NCI-H82 treated with DMSO at 0.1 percent for 48 hours (cell line): ENCODE data around the gene EFL1.
"Not testable (repeated sequence)": the region's sequence is repeated elsewhere in the genome, so short reads cannot be mapped to it uniquely, and the experiment has no call there.

Experiments
- DNase-seq: peaks from one replicate; lab custom pipeline; 2025; ENCODE audit not compliant: unreplicated experiment; lab: John Stamatoyannopoulos, UW

EFL1 gene

DNA sequence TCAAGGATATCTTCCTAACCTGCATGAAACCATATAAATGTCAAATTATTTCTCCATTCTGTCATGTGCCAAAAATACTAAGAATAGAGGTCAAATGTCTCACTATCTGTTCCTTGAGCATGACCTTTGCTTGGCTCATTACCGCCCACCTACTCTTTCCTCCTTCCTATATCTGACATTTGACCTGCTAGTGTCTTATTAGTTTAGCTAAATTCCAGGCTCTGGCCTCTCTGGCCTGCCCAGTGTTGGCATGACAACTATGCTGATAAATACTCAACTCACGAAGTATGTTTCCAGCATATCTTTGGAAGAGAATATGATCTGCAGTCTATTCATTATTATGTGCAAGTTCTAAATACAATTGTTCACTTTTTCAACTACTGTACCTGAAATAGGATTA lies 58.0 kb downstream of the EFL1 start:
- DNase-seq, result not testable (repeated sequence)

DNA sequence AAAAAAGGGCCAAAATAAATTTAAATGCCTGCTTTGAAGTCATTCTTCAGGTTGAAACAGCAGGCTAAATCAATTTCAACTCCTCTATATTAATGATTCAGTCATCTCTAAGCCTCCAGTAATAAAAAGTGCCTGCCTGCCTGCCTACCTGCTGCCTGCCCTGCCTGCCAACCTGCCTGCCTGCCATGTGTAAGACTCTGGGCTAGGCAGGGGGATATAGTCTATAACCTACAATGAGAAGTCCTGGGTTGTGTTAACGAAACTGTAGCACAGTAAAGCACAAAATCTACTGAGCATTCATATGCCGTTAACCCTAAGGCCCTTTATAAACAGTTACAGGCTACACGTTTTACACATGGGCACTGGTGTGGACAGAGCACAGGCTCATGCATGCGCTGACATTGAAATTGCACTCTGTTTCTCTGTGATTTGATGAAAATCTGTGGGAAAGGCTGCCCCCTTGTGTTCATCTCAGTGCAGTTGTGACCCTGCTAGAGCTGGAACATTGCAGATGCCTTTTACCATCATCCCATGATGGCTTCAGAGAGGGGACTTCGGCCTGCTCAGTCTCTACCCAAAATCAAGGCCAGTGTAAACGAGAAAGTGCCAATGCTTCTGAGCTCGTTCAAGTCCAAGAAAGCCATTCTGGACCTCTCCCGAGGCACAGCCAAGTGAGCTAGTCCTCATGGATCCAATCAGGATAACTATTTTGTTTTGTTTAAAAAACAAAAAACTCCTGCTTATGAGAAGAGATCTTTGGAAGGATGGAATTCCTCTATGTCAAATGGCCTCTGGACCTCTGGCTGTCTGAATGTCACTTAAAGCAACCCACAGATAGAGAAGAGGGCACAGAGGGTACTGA lies 64.6 kb downstream of the EFL1 start:
- DNase-seq, result peak; percentile 36

DNA sequence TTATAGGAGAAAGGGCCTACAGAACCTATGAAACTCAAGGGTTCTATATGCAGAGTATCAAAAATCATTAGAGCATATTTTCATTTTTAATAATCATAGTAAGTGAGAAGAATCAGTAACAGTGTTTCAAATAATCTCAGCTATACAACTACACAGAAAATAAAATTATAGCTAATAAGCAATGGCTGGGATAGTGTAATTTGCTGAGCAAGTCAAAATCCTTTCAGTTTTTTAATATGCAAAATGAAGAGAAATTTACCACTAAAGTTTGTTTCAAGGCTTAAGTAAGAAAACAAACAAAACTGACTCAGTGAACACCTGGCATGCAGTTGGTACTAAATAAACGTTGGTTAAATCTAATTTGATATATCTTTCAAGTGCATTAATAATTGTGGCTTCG lies 66.2 kb downstream of the EFL1 start:
- no peak for DNase-seq

DNA sequence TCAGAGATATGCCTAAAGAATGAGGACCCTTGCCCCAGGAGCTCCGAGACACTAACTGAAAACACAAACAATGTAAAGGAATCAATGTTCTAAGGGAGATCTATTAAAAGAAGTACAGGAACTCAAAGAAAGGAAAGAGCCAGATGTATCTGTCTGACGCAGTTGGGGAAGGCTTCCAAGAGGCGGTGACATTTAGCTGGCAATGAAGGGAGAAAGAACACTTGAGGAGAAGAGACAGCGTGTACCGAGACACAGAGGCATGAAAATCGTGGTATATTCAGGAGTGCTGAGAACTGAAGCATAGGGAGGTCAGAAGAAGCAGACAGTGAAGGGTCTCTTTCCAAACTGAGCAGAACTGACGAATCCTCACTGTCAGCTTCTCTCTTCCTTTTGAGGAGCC lies 66.7 kb downstream of the EFL1 start:
- not testable (repeated sequence) for DNase-seq

DNA sequence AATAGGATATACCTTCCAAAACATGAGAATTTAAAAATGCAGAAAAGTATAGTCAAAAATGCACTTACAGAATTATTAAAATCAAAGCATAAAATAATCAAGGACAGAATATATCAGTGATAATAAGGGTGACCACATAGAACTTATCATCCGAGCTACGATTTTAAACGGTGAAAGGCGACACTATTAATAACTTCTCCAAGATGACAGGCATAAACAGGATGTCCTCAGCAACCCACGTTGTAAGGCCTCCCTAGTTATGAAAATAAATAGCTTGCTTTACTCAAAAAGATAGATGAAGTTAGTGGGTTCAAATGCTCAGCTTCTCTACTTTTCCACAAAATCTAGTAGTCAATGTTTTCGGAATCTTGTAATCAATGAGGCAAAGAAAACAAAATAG lies 68.0 kb downstream of the EFL1 start:
- DNase-seq, result not testable (repeated sequence)

DNA sequence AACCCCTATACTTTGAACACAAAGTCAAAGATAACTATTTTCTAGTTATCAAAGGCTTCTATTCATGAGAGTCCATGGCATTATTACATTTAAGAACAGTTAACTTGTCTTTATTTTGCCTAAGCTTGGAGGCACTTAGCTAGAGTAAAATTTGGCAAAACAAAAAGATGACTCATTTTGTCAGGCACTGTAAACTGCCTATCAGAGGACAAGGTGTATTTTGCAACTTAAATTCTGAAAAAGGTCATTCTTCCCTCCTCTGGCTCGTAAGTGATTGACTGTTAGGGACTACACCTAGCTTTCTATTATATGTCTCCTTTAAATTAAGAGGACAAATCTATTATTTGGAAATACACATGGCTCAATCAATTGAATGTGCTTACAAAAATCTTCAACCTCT lies 69.1 kb downstream of the EFL1 start:
- not testable (repeated sequence) for DNase-seq

DNA sequence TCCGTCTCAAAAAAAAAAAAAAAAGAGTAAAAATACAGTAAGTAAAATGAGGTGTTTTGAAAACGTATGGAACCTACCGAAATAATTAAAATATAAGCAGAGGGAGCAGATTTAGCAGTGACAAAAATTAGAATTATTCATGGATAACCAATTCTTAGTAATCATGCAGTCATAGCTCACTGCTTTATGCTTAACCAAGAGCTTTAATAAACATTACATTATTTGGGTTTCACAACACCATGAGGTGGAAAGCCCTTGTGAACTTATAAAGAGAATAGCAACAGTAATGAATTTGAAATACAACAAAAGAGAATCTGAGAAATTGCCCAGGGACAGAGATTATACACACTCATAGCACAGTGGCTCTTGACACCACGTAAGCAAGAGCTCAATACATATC lies 70.1 kb downstream of the EFL1 start:
- DNase-seq, result not testable (repeated sequence)

DNA sequence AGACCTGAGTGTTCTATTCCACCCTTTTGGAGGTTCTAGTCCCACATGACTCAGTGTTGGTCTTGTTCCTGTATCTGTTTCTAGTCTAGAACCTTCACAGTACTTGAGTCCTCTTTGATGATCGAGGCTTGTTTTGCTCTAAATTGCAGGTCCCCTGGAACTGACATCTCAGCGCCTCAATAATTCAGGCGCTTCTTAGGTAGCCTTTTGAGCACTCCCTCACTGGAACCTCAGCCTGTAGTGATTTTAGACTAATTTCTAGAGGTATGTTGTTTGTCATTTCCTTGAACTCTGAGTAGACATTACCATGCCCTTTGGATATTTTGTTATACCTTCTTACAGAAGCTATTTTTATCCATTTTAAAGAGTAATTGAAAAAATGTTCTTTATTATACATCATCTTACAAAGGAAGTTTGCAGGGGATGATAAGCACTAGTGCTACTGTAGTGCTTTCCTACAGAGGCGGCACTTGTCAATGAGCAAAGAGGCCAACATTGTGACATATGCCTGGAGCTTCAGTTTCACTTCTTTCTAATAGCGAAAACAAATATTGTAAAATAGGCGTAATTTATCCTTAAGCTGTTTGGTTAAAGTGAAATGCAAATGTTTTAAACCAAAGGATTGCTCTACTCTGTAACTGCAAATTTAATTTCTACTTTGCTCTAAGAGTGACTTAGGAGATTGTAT lies 75.7 kb downstream of the EFL1 start:
- DNase-seq, result no peak

DNA sequence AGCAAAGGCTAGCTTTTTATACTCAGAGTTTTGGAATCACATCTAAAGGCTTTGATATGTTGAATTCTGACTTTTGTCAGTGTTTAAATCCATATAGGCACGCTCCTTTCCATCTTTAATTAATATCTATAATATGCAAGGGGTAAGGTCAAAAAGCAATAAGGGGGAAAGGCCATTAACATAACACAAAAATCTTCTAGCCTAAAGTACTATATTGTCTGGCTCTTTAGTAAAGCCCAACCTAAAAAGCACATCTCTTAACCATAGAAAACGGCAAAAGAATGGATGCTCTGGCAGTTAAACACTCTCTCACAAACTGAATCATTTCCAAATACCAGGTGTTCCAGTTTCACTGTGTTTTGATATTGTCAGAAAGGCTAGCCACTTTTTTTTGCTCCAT lies 76.4 kb downstream of the EFL1 start:
- no peak for DNase-seq

DNA sequence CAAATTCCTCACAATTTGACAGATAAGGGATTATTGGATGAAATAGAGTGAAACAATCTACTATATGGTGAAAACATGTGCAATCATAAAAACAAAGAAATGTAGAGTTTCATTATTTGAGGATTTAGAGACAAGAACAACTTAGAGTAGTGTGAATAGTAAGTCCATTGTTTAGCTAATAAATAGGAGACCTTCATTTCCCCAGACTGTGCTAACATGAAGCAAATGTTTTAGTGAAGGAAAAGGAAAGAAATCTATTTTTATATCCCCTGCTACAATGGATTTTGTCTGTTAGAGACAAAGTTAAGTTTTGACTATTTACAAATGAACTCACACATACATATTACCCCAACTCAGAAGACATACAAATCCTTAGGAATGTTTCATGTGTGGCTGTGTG lies 77.8 kb downstream of the EFL1 start:
- no peak for DNase-seq

DNA sequence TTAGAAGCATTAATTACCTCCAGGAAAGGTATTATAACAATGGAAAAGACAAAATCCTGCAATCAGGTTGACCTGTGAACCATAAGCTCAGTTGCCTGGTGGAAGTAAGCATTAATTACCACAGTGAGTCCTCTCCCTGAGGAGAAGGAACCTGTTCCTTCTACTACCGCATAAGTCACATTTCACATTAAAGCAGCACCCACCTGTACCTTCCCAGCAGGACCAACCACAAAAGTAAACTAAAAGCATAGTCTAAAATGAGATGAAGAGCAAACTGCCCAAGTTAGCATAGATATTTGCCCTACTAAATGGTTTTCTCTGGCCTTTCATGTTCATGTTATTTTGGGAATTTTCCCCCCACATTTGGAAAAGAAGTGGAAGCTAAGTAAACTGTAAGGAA lies 78.2 kb downstream of the EFL1 start:
- no peak for DNase-seq

DNA sequence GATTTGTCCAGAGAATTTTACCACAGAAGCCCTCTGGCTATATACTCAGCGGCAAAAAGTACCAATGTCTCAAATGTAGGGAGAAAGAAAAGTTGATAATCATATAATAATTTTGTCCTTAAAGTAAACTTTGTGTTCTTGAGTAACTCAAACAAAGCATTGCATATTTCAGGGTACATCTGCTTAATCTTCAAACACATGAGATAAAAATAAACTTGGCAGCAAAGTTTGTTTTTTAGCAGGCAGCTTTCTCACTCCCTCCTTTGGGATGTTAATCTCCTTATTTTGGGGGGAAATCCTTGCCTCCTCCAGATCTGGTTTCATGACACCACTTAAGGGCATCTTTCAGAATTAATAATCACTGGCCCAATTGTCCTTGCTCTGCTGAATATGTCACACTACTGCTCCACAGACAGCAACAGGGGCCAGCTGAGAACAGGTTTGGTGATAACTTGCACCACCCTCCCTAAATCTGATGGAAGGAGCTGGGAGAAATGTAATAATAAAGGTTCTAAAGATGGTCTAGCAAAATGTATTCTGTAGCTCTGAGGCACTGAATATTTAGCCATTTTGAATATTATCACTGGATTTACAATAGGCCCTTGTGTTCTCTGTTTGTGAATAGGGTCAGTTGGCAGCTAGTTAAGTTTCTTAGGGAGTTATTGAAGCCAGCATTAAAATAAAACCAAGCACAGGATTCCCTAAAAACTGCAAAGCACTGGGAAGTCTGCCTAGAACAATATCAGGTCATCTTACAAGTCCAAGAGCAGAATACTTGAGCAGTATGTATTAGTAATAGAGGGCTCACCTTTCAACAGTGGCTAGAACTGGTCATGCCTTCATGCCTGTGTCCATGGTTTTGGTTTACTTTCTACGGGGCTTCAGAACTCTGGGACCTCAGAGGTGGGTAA lies 79.2 kb downstream of the EFL1 start:
- DNase-seq, result no peak

DNA sequence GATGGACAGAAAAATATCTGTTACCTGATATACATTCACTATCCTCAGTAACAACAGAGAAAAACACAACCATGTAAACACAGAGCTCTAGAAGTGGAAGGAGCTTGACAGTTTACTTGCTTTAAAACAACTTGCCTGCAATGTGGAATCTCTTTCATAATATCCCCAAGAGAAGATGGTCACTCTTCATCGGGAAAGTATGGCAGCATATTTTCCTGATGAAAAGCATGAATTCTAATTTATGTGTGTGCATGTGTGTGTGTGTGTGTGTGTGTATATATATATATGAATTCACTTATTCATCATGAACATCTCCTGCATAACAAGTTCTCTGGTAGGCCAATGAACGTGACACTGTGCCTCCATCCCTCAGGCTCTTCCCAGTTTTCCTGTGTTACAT lies 81.2 kb downstream of the EFL1 start:
- DNase-seq, result no peak

DNA sequence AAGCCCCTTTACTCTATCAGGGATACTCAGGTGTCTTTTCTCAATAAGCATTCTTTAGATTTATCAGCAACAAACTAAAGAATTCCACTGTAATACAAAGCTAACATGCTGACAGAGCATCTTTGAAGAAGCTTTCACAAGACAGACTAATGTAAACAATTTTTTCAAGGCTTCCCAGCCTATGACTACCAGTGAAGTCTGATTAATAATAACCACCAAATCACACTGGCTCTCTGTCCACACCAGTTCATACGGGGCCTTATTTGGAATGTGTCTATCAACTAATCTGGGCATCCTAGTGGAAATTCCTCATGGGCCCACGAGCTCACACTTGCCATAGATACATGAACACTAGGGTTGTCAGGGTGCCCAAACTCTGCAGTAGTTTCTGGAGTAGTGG lies 84.5 kb downstream of the EFL1 start:
- DNase-seq, result no peak

DNA sequence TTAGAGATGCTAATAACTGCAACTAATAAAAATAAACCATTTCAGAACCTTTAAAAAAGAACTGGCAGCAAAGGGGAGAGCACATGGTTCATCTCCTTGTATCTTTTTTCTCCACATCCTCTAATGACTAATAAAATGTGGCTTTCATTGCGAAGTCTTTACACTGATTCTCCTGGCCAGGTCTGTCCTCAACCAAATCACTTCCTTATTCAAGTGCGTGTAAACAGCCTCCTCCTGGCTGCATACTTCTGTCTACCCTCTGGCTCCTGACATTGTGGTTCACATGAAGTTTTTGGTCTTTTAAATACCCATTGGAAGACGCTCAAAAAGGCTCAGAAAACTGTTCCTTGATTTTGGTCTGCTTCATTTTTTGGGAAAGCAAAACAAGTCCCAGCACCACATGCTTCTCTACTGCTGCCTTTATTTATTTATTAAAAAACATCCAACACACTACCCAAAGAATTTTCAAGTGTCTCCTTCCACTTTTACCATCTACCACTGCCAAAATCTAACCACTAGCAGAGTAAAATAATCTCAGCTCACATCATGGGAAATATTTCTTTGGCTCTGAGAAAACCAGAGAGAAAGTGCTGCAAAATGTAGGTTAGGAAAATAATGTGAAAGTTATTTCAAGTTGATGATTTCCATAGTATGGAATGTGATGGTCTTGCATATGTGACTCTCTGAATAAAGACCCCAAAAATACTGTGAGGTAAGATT lies 85.1 kb downstream of the EFL1 start:
- no peak for DNase-seq

DNA sequence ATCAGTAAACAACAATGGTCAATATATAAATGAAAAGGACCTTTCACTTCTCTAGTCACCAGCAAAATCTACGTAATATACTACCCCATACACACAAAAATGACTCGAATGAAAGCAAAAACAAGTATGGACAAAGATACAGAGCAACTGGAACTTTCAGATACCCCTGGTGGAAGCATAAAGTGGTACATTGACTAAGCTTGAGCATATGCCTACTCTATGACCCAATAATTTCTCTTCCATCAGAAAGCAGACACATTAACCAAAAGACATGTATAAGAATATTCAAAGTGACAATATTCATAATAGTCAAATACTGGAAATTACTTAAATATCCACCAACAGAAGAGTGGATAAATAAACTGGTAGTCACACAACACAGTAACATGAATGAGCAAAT lies 86.0 kb downstream of the EFL1 start:
- no peak for DNase-seq

DNA sequence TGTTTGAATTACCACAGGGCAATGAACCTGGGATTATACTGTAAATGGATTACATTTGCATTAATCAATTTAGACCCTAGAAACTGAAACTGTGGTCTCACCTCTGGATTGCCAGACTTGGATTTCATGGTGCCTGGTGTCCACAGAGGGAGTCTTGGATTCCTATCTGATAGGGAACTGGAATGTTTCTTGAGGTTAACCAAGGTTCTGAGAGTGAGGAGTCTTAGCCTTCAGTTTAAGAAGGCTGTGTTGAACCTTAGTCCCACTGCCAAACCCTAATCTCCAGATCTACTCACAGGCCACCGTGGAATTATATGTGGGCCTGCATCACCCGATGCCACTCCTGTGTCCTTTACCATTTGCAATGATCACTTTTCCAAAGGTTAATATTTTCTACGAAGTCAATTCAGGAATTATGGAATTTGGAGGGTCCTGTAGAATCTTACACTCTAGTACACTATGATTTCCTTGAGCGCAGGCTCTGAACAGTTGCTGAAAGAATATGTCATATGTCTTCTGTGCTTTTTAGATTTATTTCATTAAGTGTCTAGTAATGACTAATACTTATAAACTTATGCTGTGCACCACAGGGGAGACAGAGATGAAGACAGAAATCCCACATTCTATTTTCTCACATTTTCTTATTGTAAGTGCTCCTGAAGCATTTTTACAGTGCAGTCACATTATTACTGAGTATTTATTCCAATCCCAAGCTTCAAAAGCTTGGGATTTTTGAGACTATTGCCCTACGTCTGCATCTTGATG lies 87.9 kb downstream of the EFL1 start:
- DNase-seq, result no peak

DNA sequence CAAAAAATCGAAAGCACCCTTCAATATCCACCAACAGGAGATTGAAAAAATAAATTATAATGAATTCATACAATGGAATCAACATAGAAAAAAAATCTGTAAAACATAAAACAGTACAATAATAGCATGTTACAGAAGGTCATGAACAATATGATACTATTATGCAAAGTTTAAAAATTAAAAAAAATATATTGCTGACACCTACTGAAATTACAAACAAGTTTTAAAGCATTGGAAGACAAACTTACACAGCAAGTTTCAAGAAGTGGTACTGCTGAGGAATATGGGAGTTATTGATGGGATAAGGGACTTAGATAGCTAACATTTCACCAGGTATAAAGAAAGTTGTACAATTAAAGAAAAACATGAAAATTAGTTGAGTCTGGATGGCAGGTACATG lies 89.4 kb downstream of the EFL1 start:
- DNase-seq, result no peak

DNA sequence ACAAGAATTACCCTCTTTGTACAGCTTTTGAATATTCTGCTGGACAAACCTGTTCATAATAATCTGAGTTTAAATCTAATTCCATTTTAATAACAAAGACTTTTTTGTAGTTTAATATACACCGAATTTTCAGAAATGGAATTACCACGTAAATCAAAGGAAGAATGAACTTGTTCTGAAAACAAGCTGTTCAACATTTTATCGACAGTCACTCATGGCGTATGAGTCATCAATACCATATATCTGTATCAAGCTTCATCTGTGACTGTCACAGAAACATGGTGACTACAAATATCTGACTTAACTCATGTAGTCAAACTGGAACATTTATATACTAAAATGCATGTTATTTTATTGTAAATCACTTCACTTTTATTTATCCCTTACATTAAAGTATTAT lies 90.0 kb downstream of the EFL1 start:
- no peak for DNase-seq

DNA sequence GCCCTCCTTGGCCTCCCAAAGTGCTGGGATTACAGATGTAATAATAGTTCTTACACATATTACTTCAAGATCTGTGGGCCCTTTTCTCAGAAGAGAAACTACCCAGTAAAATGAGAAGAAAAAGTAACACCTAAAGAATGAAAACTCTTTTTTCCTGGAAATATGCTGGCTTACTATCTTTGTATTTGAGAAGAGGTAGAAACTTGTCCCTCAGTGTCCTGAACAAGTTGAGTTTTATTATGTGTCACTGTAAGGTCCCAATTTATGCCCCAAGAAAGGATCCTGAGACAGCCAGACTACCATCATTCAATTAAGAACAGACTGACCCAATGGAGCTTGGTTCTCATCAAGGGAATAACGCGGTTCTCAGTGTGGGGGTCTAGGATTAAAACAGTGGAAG lies 93.8 kb downstream of the EFL1 start:
- DNase-seq, result no peak
